Motor neuron (in vitro differentiated cells): Measurements from ENCODE around the gene STK38L. TPM values are rescaled to one million over a fixed set of nuclear protein-coding genes. Genes with fewer than 3 reads are reported as not detected.
A peak's percentile ranks its signal among the peaks of the same experiment; 100 is the strongest.

Source experiments
- ATAC-seq, 8 experiments: fragments of 200-7000 bp; cut with Tn5 transposase; replicated peaks in 6 of 8; 2 replicates each; pipeline ENCODE4 v1.8.0; 2021; ENCODE audit warnings: mild to moderate bottlenecking in 8 of 8, moderate library complexity in 8 of 8
- H3K27ac ChIP-seq, 2 donors: fragments of 250-450 bp; sonication (Bioruptor Pico); 2 replicates each; pipeline ENCODE4 v1.9.0; 2021; ENCODE audit warnings: antibody characterized with exemption in 2 of 2, mild to moderate bottlenecking in 2 of 2, moderate library complexity in 1 of 2
- H3K4me1 ChIP-seq, 2 donors: fragments of 250-450 bp; sonication (Bioruptor Pico); replicated peaks in 1 of 2; 2 replicates each; pipeline ENCODE4 v1.6.1; 2021; ENCODE audit warnings: antibody characterized with exemption in 2 of 2, mild to moderate bottlenecking in 2 of 2, moderate library complexity in 1 of 2
- H3K4me3 ChIP-seq, 5 donors: fragments of 250-450 bp; sonication (Bioruptor Pico); 2 replicates each; pipeline ENCODE4 v1.9.0; 2021; ENCODE audit warnings: antibody characterized with exemption in 5 of 5, mild to moderate bottlenecking in 5 of 5, moderate library complexity in 4 of 5
- WGBS, 10 experiments: fragments of 450-650 bp; shearing (Covaris generic); methylation state at CpG; one replicate each; pipeline ENCODE4 v1.0.0; 2022; 5-methylcytosine and 5-hydroxymethylcytosine counted together
- in situ Hi-C, 9 experiments: fragments of 400-800 bp; cut with MboI; loops; one replicate each; pipeline ENCODE4 v1.15.0; 2021; ENCODE audit warnings: low sequenced_read_pairs in 9 of 9, low pct_unique_long_range_greater_than_20kb in 2 of 9; ENCODE audit not compliant: unreplicated experiment in 9 of 9
- total RNA-seq, 8 experiments: library from RNA; unstranded; fragments of 300-600 nt; gene quantifications; 2 replicates each; pipeline versions ENCODE4 v1.2.3 to v1.2.4, GENCODE V29; 2022

STK38L gene
- 10 to 100 TPM; 11.6 to 60.0 (median 27.6) TPM for total RNA-seq

DNA sequence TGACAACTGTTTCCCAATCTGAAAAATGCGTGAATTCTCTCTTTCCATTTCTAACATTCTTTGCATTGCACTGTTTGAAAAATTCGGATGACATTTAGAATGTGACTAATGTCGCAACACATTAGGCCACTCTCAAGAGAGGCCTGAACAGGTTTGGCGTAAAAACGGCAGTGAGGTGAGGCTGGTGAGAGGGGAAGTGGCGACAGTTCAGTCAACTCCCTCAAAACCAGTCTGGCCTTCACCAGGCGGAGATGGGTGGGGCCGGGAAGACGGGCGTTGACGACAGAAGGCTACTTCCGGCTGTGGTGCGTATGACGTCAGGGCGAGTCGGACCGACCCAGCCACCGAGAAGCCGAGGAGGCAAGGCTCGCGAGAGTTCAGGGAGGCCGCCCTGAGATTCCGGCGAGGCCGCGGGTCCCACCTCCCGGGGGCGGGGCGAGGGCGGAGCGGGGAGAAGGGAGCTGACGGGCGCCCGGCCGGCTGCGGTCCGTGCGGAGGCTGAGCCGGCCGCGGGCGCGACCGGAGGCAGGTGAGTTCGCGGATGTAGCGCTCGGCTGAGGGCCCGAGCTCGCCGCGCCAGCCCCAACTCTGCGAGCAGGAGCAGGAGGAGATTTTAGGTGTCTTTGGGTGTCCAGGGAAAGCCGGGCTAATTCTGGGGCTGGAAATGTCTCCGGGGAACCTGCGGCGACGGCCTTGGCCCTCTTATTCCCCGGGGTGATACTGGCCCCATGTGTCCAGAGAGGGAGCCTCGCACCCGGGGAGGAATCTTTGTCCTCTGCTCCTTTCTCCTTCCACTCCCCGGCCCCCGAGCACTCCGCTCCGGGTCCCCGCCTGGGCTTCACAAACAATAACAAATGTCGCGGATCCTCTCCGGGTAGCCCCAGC lies at the start of gene STK38L:
Gene STK38L, plus strand, starts transcription at position 483 of the 885 bp plus-strand sequence. CDS start 53,435 bp downstream, outside the sequence.
- peak within 1 kb of the TSS; percentile 52 to 61 for H3K27ac ChIP-seq

GRCh38 chr12:27194644-27195043 lies 49.4 kb upstream of the STK38L start:
- Histone ChIP-seq H3K4me1 (no peaks in the 10 kb centered on the region), H3K4me3 (no peak overlapping the region), H3K27ac (no peak overlapping the region)
- in situ Hi-C loops = no loop called here
- ATAC-seq = no peak
- 40 to 94% (median 77%) methylated on average over 1 to 2 of the region's 2 CpGs; no CpG with 5 or more reads in 2 of the 10 experiments for WGBS, 10 experiments

More for the DNA sequence above, at the start of gene STK38L:
- 20 to 83% (median 27%) methylated on average over 1 to 25 of the region's 69 CpGs; no CpG with 5 or more reads in 2 of the 10 experiments for WGBS, 10 experiments
- Histone ChIP-seq H3K4me3 (peak within 1 kb of the TSS; percentile 55 to 98 (median 71)), H3K4me1 (peaks cover 11 to 21% of the 10 kb centered on the region in 2 donors)
- in situ Hi-C loops = no loop called here
- ATAC-seq = peak; percentile 95 to 99 (median 98)

- WGBS, 10 experiments = 30 to 100% (median 80%) methylated on average over 1 to 2 of the region's 3 CpGs; no CpG with 5 or more reads in 5 of the 10 experiments
- no peaks in the 10 kb centered on the region for H3K4me1 ChIP-seq
- H3K4me3 ChIP-seq = no peak overlapping the region
- in situ Hi-C loops = no loop called here
- peak in 5 of 8 experiments; percentile 27 to 96 (median 81) for ATAC-seq
- no peak overlapping the region for H3K27ac ChIP-seq
These were observed 46.0 kb upstream of the STK38L start for GRCh38 chr12:27198036-27198435.

GRCh38 chr12:27199638-27200300 lies 44.3 kb upstream of the STK38L start:
- H3K4me3 ChIP-seq = no peak overlapping the region
- no peak overlapping the region for H3K27ac ChIP-seq
- in situ Hi-C loops = no loop called here
- H3K4me1 ChIP-seq = no peaks in the 10 kb centered on the region
- no peak for ATAC-seq
- WGBS, 10 experiments = 20 to 100% (median 65%) methylated on average over 1 to 2 of the region's 2 CpGs; no CpG with 5 or more reads in 3 of the 10 experiments

- Histone ChIP-seq H3K27ac (no peak overlapping the region), H3K4me3 (no peak overlapping the region), H3K4me1 (no peaks in the 10 kb centered on the region)
- ATAC-seq = no peak
- 14 to 100% (median 44%) methylated on average over 1 of the region's 1 CpG; no CpG with 5 or more reads in 5 of the 10 experiments for WGBS, 10 experiments
- in situ Hi-C loops = no loop called here
These were observed 42.9 kb upstream of the STK38L start for GRCh38 chr12:27201169-27201568.

- H3K4me3 ChIP-seq = no peak overlapping the region
- WGBS, 10 experiments = 44 to 100% (median 86%) methylated on average over 1 of the region's 1 CpG; no CpG with 5 or more reads in 2 of the 10 experiments
- no peak for ATAC-seq
- in situ Hi-C loops = no loop called here
- no peak overlapping the region for H3K27ac ChIP-seq
- H3K4me1 ChIP-seq = no peaks in the 10 kb centered on the region
These were observed 37.1 kb upstream of the STK38L start for GRCh38 chr12:27206801-27207502.

DNA sequence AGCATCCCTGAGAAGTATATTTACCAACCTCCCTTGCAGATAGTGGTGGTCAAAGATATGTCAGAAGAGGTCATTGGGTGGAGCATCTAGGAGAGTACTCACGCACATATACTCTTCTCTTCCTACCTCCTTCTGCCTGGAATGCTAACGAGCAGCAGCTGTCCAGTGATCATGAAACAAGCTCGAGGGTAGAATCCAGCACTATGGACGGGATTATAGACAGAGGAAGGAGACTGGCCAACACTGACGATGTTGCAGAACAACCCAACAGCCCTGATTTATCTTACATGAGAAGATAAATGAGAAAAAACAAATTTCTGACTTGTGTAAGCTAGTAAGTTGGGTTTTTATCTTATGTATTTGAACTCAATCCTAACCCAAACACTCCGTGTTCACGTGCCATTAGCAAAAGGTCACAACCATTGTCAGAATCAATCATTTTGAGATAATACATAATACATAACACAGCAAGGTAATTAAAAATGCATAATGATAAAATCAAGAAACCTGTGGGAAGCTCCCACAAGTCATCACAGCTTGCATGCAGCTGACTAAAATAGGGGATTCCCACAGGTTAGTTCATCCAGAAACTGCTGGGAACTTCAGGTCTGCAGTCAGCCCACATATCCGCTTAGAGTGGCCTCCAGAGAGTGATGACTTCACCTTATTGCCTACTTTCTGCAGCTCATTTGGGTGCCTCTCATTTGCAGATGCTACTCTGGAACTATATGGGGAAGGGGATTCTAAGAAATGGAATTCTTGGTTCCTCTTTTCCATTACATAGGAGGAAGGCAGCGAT lies 36.3 kb upstream of the STK38L start:
- Histone ChIP-seq H3K4me3 (no peak overlapping the region), H3K4me1 (no peaks in the 10 kb centered on the region), H3K27ac (no peak overlapping the region)
- 0 to 97% (median 75%) methylated on average over 1 to 9 of the region's 9 CpGs; no CpG with 5 or more reads in 1 of the 10 experiments for WGBS, 10 experiments
- peak in 3 of 8 experiments; percentile 72 to 91 (median 73) for ATAC-seq
- in situ Hi-C loops = no loop called here

DNA sequence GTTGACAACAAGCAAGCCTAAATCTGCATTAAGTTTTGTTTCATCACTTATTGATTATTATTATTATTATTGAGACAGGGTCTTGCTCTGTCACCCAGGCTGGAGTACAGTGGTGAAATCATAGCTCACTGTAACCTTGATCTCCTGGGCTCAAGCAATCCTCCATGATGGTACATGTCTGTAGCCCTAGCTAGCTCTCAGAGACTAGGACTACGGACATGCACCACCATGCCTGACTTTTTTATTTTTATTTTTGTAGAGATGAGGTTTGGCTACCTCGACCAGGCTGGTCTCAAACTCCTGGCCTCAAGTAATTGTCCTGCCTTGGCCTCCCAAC lies 35.7 kb upstream of the STK38L start:
- WGBS, 10 experiments = 33 to 100% (median 52%) methylated on average over 1 to 2 of the region's 2 CpGs; no CpG with 5 or more reads in 3 of the 10 experiments
- in situ Hi-C loops = no loop called here
- ATAC-seq = no peak

DNA sequence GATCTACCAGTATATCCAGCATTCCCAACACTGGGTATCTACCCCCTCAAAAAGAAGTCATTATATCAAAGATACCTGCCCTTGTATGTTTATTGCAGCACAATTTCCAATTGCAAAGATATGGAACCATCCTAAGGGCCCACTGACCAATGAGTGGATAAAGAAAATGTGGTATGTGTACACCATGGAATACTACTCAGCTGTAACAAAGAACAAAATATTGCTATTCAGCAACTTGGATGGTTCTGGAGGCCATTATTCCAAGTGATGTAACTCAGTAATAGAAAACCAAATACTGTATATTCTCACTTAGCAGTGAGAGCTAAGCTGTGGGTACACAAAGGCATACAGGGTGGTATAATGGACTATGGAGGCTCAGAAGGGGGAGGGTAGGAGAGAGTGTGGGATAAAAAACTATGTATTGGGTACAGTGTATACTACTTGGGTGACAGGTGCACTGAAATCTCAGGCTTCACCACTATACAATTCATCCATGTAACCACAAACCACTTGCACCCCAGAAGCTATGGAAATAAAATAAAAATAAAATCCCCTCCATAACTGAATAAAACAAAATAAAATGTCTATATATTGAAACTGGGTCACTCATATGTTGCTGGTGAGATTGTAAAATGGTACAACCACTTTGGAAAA lies 34.7 kb upstream of the STK38L start:
- no peaks in the 10 kb centered on the region for H3K4me1 ChIP-seq
- in situ Hi-C loops = no loop called here
- ATAC-seq = no peak
- H3K27ac ChIP-seq = no peak overlapping the region
- H3K4me3 ChIP-seq = no peak overlapping the region

More for the DNA sequence above, 35.7 kb upstream of the STK38L start:
- Histone ChIP-seq H3K4me3 (no peak overlapping the region), H3K27ac (no peak overlapping the region), H3K4me1 (no peaks in the 10 kb centered on the region)

DNA sequence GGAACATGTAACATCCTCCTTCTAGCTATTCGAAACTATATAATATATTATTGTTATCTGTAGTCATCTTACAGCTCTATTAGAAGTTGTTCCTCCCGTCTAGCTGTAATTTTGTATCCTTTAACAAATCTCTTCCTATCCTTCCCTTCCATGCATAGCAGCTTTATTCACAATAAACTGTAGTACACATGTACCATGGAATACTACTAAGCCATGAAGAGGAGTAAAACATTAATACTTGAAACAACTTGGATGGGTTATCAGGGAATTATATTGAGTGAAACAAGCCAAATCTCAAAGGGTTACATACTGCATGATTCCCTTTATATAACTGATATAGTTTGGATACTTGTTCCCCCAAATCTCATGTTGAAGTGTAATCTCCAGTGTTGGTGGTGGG lies 33.9 kb upstream of the STK38L start:
- ATAC-seq = no peak
- no peaks in the 10 kb centered on the region for H3K4me1 ChIP-seq
- H3K27ac ChIP-seq = no peak overlapping the region
- in situ Hi-C loops = no loop called here
- no peak overlapping the region for H3K4me3 ChIP-seq
- 63 to 100% (median 79%) methylated on average over 1 to 2 of the region's 2 CpGs; no CpG with 5 or more reads in 2 of the 10 experiments for WGBS, 10 experiments

DNA sequence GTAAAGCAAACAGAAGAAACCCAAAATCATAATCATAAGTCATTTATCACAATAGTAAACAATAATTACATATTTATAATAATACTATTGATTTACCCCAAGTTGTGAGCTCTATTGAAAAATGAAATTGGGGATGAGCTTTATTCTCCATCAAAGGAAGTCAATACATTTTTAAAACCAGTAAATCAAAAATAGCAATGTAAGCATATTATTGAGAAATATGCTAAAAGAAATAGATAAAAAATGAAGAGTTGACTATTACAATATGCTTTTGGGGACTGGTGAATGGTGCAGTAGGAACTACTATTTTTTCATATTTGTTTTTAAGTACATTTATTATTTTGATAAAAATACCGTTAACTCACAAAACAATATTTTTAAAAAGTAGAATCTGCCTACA lies 31.2 kb upstream of the STK38L start:
- no peak overlapping the region for H3K27ac ChIP-seq
- no peak overlapping the region for H3K4me3 ChIP-seq
- in situ Hi-C loops = no loop called here
- 0 to 100% (median 100%) methylated on average over 1 of the region's 1 CpG; no CpG with 5 or more reads in 1 of the 10 experiments for WGBS, 10 experiments
- ATAC-seq = no peak
- H3K4me1 ChIP-seq = no peaks in the 10 kb centered on the region

GRCh38 chr12:27213304-27213703 lies 30.8 kb upstream of the STK38L start:
- no peak overlapping the region for H3K27ac ChIP-seq
- in situ Hi-C loops = no loop called here
- H3K4me3 ChIP-seq = no peak overlapping the region
- no peaks in the 10 kb centered on the region for H3K4me1 ChIP-seq
- 50 to 100% (median 93%) methylated on average over 1 to 2 of the region's 2 CpGs; no CpG with 5 or more reads in 2 of the 10 experiments for WGBS, 10 experiments
- no peak for ATAC-seq
